Measurements from ENCODE around the gene REPS2.

REPS2 gene

GRCh38 chrX:16971694-16972093 is 25.2 kb downstream of the REPS2 start:
- no peak for DNase-seq (ENCODE audit: low read depth in 1 of 2, low spot score in 1 of 2)
- no peak for TF ChIP-seq JUND (IDR thresholded peaks at IDR 0.05; ENCODE audit: low read depth)
- in situ Hi-C loops (cut with HindIII; ENCODE audit: low pct_unique_long_range_greater_than_20kb, low sequenced_read_pairs), result no loop called here

- DNase-seq (ENCODE audit: low read depth in 1 of 2, low spot score in 1 of 2), result no peak
- in situ Hi-C loops (cut with HindIII; ENCODE audit: low pct_unique_long_range_greater_than_20kb, low sequenced_read_pairs), result no loop called here
Observed at GRCh38 chrX:16975233-16975632, 28.8 kb downstream of the REPS2 start.

GRCh38 chrX:16977771-16978170 is 31.3 kb downstream of the REPS2 start:
- in situ Hi-C loops (cut with HindIII; ENCODE audit: low pct_unique_long_range_greater_than_20kb, low sequenced_read_pairs), result no loop called here
- no peak for DNase-seq (ENCODE audit: low read depth in 1 of 2, low spot score in 1 of 2)
- no peak for TF ChIP-seq JUND (IDR thresholded peaks at IDR 0.05; ENCODE audit: low read depth)

More at GRCh38 chrX:16975233-16975632, 28.8 kb downstream of the REPS2 start:
- TF ChIP-seq JUND (IDR thresholded peaks at IDR 0.05; ENCODE audit: low read depth), result no peak

GRCh38 chrX:16978193-16978984 is 31.9 kb downstream of the REPS2 start:
- no peak for TF ChIP-seq JUND (IDR thresholded peaks at IDR 0.05; ENCODE audit: low read depth)
- DNase-seq (ENCODE audit: low read depth in 1 of 2, low spot score in 1 of 2), result no peak
- in situ Hi-C loops (cut with HindIII; ENCODE audit: low pct_unique_long_range_greater_than_20kb, low sequenced_read_pairs), result no loop called here

GRCh38 chrX:16979226-16979625 is 32.8 kb downstream of the REPS2 start:
- in situ Hi-C loops (cut with HindIII; ENCODE audit: low pct_unique_long_range_greater_than_20kb, low sequenced_read_pairs), result no loop called here
- no peak for DNase-seq (ENCODE audit: low read depth in 1 of 2, low spot score in 1 of 2)
- TF ChIP-seq JUND (IDR thresholded peaks at IDR 0.05; ENCODE audit: low read depth), result no peak

GRCh38 chrX:16981209-16981608 is 34.8 kb downstream of the REPS2 start:
- in situ Hi-C loops (cut with HindIII; ENCODE audit: low pct_unique_long_range_greater_than_20kb, low sequenced_read_pairs), result no loop called here
- DNase-seq (ENCODE audit: low read depth in 1 of 2, low spot score in 1 of 2), result no peak
- TF ChIP-seq JUND (IDR thresholded peaks at IDR 0.05; ENCODE audit: low read depth), result no peak

GRCh38 chrX:16981980-16982379 is 35.5 kb downstream of the REPS2 start:
- no peak for DNase-seq (ENCODE audit: low read depth in 1 of 2, low spot score in 1 of 2)
- TF ChIP-seq JUND (IDR thresholded peaks at IDR 0.05; ENCODE audit: low read depth), result no peak
- in situ Hi-C loops (cut with HindIII; ENCODE audit: low pct_unique_long_range_greater_than_20kb, low sequenced_read_pairs), result no loop called here

GRCh38 chrX:16983051-16983450 is 36.6 kb downstream of the REPS2 start:
- in situ Hi-C loops (cut with HindIII; ENCODE audit: low pct_unique_long_range_greater_than_20kb, low sequenced_read_pairs), result no loop called here
- TF ChIP-seq JUND (IDR thresholded peaks at IDR 0.05; ENCODE audit: low read depth), result no peak

GRCh38 chrX:16985286-16985685 is 38.8 kb downstream of the REPS2 start:
- in situ Hi-C loops (cut with HindIII; ENCODE audit: low pct_unique_long_range_greater_than_20kb, low sequenced_read_pairs), result no loop called here
- TF ChIP-seq JUND (IDR thresholded peaks at IDR 0.05; ENCODE audit: low read depth), result no peak
- no peak for DNase-seq (ENCODE audit: low read depth in 1 of 2, low spot score in 1 of 2)

More at GRCh38 chrX:16983051-16983450, 36.6 kb downstream of the REPS2 start:
- no peak for DNase-seq (ENCODE audit: low read depth in 1 of 2, low spot score in 1 of 2)

GRCh38 chrX:16986169-16986568 is 39.7 kb downstream of the REPS2 start:
- no peak for DNase-seq (ENCODE audit: low read depth in 1 of 2, low spot score in 1 of 2)
- TF ChIP-seq JUND (IDR thresholded peaks at IDR 0.05; ENCODE audit: low read depth), result no peak
- in situ Hi-C loops (cut with HindIII; ENCODE audit: low pct_unique_long_range_greater_than_20kb, low sequenced_read_pairs), result no loop called here

GRCh38 chrX:16989750-16990149 is 43.3 kb downstream of the REPS2 start:
- in situ Hi-C loops (cut with HindIII; ENCODE audit: low pct_unique_long_range_greater_than_20kb, low sequenced_read_pairs), result no loop called here
- TF ChIP-seq JUND (IDR thresholded peaks at IDR 0.05; ENCODE audit: low read depth), result no peak
- DNase-seq (ENCODE audit: low read depth in 1 of 2, low spot score in 1 of 2), result no peak

- no peak for TF ChIP-seq JUND (IDR thresholded peaks at IDR 0.05; ENCODE audit: low read depth)
- in situ Hi-C loops (cut with HindIII; ENCODE audit: low pct_unique_long_range_greater_than_20kb, low sequenced_read_pairs), result no loop called here
Observed at GRCh38 chrX:16990839-16991238, 44.4 kb downstream of the REPS2 start.

GRCh38 chrX:16992445-16992844 is 46.0 kb downstream of the REPS2 start:
- no peak for DNase-seq (ENCODE audit: low read depth in 1 of 2, low spot score in 1 of 2)
- in situ Hi-C loops (cut with HindIII; ENCODE audit: low pct_unique_long_range_greater_than_20kb, low sequenced_read_pairs), result no loop called here
- no peak for TF ChIP-seq JUND (IDR thresholded peaks at IDR 0.05; ENCODE audit: low read depth)

More at GRCh38 chrX:16990839-16991238, 44.4 kb downstream of the REPS2 start:
- no peak for DNase-seq (ENCODE audit: low read depth in 1 of 2, low spot score in 1 of 2)

- DNase-seq (ENCODE audit: low read depth in 1 of 2, low spot score in 1 of 2), result no peak
- TF ChIP-seq JUND (IDR thresholded peaks at IDR 0.05; ENCODE audit: low read depth), result no peak
- in situ Hi-C loops (cut with HindIII; ENCODE audit: low pct_unique_long_range_greater_than_20kb, low sequenced_read_pairs), result no loop called here
Observed at GRCh38 chrX:16992951-16993350, 46.5 kb downstream of the REPS2 start.
